ENCODE data around the gene PHF2. TPM values are rescaled to one million over a fixed set of nuclear protein-coding genes. Genes with fewer than 3 reads are reported as not detected.
A peak's percentile ranks its signal among the peaks of the same experiment; 100 is the strongest.
"Not testable (repeated sequence)": the region's sequence is repeated elsewhere in the genome, so short reads cannot be mapped to it uniquely, and the experiment has no call there.

PHF2 gene
- total RNA-seq, 1 experiment from 2014 or later: 18.9 TPM

- ChIA-PET POLR2A (no interaction called here), CTCF (no interaction called here)
- H3K36me3 Mint-ChIP-seq (ENCODE audit: insufficient read depth, unreplicated experiment): no peaks in the 10 kb centered on the region
- no peaks in the 10 kb centered on the region for H3K4me1 Mint-ChIP-seq (ENCODE audit: insufficient read depth, unreplicated experiment)
- TF ChIP-seq, protein P1, sequence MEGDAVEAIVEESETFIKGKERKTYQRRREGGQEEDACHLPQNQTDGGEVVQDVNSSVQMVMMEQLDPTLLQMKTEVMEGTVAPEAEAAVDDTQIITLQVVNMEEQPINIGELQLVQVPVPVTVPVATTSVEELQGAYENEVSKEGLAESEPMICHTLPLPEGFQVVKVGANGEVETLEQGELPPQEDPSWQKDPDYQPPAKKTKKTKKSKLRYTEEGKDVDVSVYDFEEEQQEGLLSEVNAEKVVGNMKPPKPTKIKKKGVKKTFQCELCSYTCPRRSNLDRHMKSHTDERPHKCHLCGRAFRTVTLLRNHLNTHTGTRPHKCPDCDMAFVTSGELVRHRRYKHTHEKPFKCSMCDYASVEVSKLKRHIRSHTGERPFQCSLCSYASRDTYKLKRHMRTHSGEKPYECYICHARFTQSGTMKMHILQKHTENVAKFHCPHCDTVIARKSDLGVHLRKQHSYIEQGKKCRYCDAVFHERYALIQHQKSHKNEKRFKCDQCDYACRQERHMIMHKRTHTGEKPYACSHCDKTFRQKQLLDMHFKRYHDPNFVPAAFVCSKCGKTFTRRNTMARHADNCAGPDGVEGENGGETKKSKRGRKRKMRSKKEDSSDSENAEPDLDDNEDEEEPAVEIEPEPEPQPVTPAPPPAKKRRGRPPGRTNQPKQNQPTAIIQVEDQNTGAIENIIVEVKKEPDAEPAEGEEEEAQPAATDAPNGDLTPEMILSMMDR (IDR thresholded peaks at IDR 0.05; ENCODE audit: unreplicated experiment): no peak
- no peak overlapping the region for H3K27ac Mint-ChIP-seq (ENCODE audit: low read depth, unreplicated experiment)
- no peak overlapping the region for H3K4me3 Mint-ChIP-seq (ENCODE audit: unreplicated experiment)
- BruUV-seq (replicated peaks): no TSS peak
- intact Hi-C loops (cut with micrococcal nuclease): no loop called here
- DNase-seq (ENCODE audit: unreplicated experiment): no peak
- no peaks in the 10 kb centered on the region for H3K27me3 Mint-ChIP-seq (ENCODE audit: insufficient read depth, unreplicated experiment)
- H3K9me3 Mint-ChIP-seq (ENCODE audit: unreplicated experiment): no peaks in the 10 kb centered on the region
Measured at GRCh38 chr9:93669958-93670207, 93.5 kb downstream of the PHF2 start.

DNA sequence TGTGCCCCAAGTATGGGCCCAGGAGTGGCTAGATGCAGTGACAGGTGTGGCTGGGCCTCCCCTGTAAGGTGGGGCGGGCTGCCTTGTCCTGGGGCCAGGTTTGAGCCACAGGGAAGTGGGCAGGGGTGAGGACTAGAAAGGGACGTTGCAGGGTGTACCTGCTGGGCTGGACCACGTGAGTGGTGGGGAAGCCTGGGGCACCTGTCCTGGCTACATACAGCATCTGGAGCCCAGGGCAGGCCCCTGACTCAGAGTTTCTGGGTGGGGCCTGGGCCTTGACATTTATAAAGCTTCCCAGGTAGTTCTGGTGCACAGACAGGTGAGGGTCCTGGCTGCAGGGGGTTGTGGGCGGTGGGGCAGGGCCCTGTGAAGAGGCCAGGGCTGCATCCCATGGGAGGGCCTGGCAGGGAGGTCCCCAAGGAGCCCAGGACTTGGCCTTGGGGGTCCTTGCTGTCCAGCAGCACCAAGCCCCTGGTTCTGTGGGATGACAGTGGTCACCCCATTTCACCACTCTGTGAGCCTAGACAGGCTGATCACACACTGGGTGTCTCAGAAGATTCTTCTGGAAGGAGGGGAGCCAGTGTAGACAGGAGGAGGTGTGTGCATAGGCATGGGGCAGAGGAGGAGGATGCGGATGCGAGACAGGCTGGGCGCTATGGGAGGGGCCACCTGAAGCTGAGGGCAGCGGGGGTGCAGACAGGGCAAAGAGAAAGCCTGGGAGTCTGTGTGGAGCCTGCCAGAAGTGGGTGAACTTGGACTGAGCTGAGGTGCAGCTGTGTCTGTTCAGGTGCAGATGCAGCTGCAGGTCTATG, 94.0 kb downstream of the PHF2 start:
- Mint-ChIP-seq H3K4me1 (ENCODE audit: insufficient read depth, unreplicated experiment) (no peaks in the 10 kb centered on the region), H3K4me3 (ENCODE audit: unreplicated experiment) (no peak overlapping the region), H3K9me3 (ENCODE audit: unreplicated experiment) (no peaks in the 10 kb centered on the region), H3K27me3 (ENCODE audit: insufficient read depth, unreplicated experiment) (no peaks in the 10 kb centered on the region), H3K36me3 (ENCODE audit: insufficient read depth, unreplicated experiment) (no peaks in the 10 kb centered on the region), H3K27ac (ENCODE audit: low read depth, unreplicated experiment) (no peak overlapping the region)
- CTCF ChIA-PET: interaction anchor here (0.7 kb wide), 1 partner anchor 712 kb away, joined by 4 read pairs; no protein-coding TSS in a partner anchor
- intact Hi-C loops (cut with micrococcal nuclease): no loop called here
- TF ChIP-seq, protein P1 (IDR thresholded peaks at IDR 0.05; ENCODE audit: unreplicated experiment): no peak
- no TSS peak for BruUV-seq (replicated peaks)
- POLR2A ChIA-PET: no interaction called here
- DNase-seq (ENCODE audit: unreplicated experiment): no peak

GRCh38 chr9:93671020-93671338, 94.6 kb downstream of the PHF2 start:
- DNase-seq (ENCODE audit: unreplicated experiment): no peak
- no peaks in the 10 kb centered on the region for H3K4me1 Mint-ChIP-seq (ENCODE audit: insufficient read depth, unreplicated experiment)
- CTCF ChIA-PET: interaction anchor here (0.7 kb wide), 1 partner anchor 712 kb away, joined by 4 read pairs; no protein-coding TSS in a partner anchor
- no peaks in the 10 kb centered on the region for H3K36me3 Mint-ChIP-seq (ENCODE audit: insufficient read depth, unreplicated experiment)
- BruUV-seq (replicated peaks): no TSS peak
- no peaks in the 10 kb centered on the region for H3K27me3 Mint-ChIP-seq (ENCODE audit: insufficient read depth, unreplicated experiment)
- TF ChIP-seq, protein P1 (IDR thresholded peaks at IDR 0.05; ENCODE audit: unreplicated experiment): no peak
- H3K27ac Mint-ChIP-seq (ENCODE audit: low read depth, unreplicated experiment): no peak overlapping the region
- intact Hi-C loops (cut with micrococcal nuclease): no loop called here
- H3K9me3 Mint-ChIP-seq (ENCODE audit: unreplicated experiment): no peaks in the 10 kb centered on the region
- H3K4me3 Mint-ChIP-seq (ENCODE audit: unreplicated experiment): no peak overlapping the region
- POLR2A ChIA-PET: no interaction called here

- intact Hi-C loops (cut with micrococcal nuclease); POLR2A ChIA-PET; H3K4me3 Mint-ChIP-seq (ENCODE audit: unreplicated experiment); BruUV-seq (replicated peaks); H3K4me1 Mint-ChIP-seq (ENCODE audit: insufficient read depth, unreplicated experiment); H3K27me3 Mint-ChIP-seq (ENCODE audit: insufficient read depth, unreplicated experiment); H3K9me3 Mint-ChIP-seq (ENCODE audit: unreplicated experiment); H3K36me3 Mint-ChIP-seq (ENCODE audit: insufficient read depth, unreplicated experiment); DNase-seq (ENCODE audit: unreplicated experiment): not testable (repeated sequence)
- CTCF ChIA-PET: interaction anchor here (1.5 kb wide), 1 partner anchor 10 kb away, joined by 12 read pairs; no protein-coding TSS in a partner anchor
- H3K27ac Mint-ChIP-seq (ENCODE audit: low read depth, unreplicated experiment): peak overlapping the region; percentile 52
Measured at GRCh38 chr9:93672330-93673020, 96.1 kb downstream of the PHF2 start.

Data from MCF 10A (cell line).